ENCODE measurements around the gene ZC3H10. TPM values are rescaled to one million over a fixed set of nuclear protein-coding genes. Genes with fewer than 3 reads are reported as not detected.

ZC3H10 gene
- total and polyA plus RNA-seq, 2 of the 8 experiments (the other 6 are each of a cell fraction or from before 2014, with no cell fraction given): 4.0 to 11.2 TPM

DNA sequence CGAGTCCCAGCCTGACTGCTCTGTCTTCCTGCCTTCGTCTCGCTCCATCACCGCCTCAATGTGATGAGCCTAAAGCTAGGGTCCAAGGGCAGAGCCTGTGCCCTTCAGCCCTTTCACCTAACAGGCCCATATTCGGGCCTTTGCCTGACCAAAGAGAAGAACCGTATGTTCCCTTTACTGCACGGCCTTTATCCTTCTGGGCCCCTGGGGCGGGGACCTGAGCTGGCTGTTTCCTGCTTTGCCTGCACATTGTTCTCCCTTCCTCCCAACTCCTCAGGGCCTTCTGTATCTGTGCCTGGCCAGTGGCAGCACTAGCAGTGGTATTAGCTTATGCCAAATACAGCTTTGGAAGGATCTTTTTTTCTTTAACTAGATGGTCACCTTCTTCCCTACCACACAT, 25.8 kb downstream of the ZC3H10 start:
- no peaks in the 10 kb centered on the region for H3K79me1 ChIP-seq (ENCODE audit: low read depth, low read length)
- H2BK15ac ChIP-seq (ENCODE audit: low read length): no peak overlapping the region
- no peak overlapping the region for H3K14ac ChIP-seq (ENCODE audit: insufficient read length)
- no peak overlapping the region for H2AK5ac ChIP-seq (ENCODE audit: low read depth, low read length)
- H3K4me1 ChIP-seq (replicated peaks in 1 of 4; ENCODE audit: control insufficient read depth in 3 of 4, insufficient read depth in 4 of 4, low read length in 3 of 4): no peaks in the 10 kb centered on the region
- no peak overlapping the region for H4K5ac ChIP-seq (ENCODE audit: insufficient read length, low read depth, low read length)
- FAIRE-seq (no peak), DNase-seq (ENCODE audit: low read depth in 1 of 2, low spot score in 2 of 2) (no peak)
- H3K4me2 ChIP-seq (ENCODE audit: insufficient read depth in 1 of 2, low read depth in 2 of 2, low read length in 2 of 2): no peak overlapping the region
- peaks cover 18 to 52% (median 41%) of the 10 kb centered on the region in 4 experiments; a peak in 7 of 8 replicates for H3K36me3 ChIP-seq (ENCODE audit: control insufficient read depth in 2 of 4, insufficient read depth in 4 of 4, low read length in 3 of 4)
- no peaks in the 10 kb centered on the region for H3K79me2 ChIP-seq (ENCODE audit: control insufficient read depth in 1 of 2, insufficient read depth in 2 of 2, low read length in 2 of 2)
- H2BK120ac ChIP-seq (replicated peaks; ENCODE audit: low read depth, low read length): no peak overlapping the region
- CTCF ChIA-PET (ENCODE audit: partially characterized antibody): interaction anchor here (0.5 to 3.5 kb wide), 11 partner anchors 13 to 115 kb away, joined by 3 to 19 read pairs (median 4); partner anchors contain the start of genes ANKRD52 and ZC3H10
- POLR2A ChIA-PET (ENCODE audit: partially characterized antibody): interaction anchor here (1.1 to 2.1 kb wide), 6 partner anchors 8 to 123 kb away, joined by 3 to 11 read pairs (median 4); partner anchors contain the start of genes MYL6B and RNF41
- no peak overlapping the region for H3K4ac ChIP-seq (replicated peaks; ENCODE audit: insufficient read length, low read depth, low read length)
- no peak overlapping the region; the same call in 1 of the 2 replicates for H2BK5ac ChIP-seq (ENCODE audit: low read depth, low read length)
- no peak overlapping the region for H3K18ac ChIP-seq (ENCODE audit: extremely low read depth, low read length)
- no peaks in the 10 kb centered on the region for H3K27me3 ChIP-seq (replicated peaks in 1 of 4; ENCODE audit: control insufficient read depth in 3 of 4, extremely low read depth in 1 of 4, insufficient read depth in 3 of 4, low read length in 3 of 4)
- H4K20me1 ChIP-seq (replicated peaks in 1 of 2; ENCODE audit: control insufficient read depth in 1 of 2, insufficient read depth in 2 of 2, low read length in 2 of 2): no peaks in the 10 kb centered on the region
- H3K56ac ChIP-seq (replicated peaks; ENCODE audit: insufficient read length, low read depth, low read length): no peak overlapping the region
- H4K91ac ChIP-seq (replicated peaks; ENCODE audit: insufficient read length, low read length): no peak overlapping the region
- no peak overlapping the region for H3K27ac ChIP-seq (ENCODE audit: low read depth, low read length)
- no peak for TF ChIP-seq TAF1 (IDR thresholded peaks at IDR 0.05; ENCODE audit: low read depth, low read length)
- no peak for TF ChIP-seq POU5F1 (IDR thresholded peaks at IDR 0.05; ENCODE audit: low read depth, low read length)
- TF ChIP-seq, protein P1, sequence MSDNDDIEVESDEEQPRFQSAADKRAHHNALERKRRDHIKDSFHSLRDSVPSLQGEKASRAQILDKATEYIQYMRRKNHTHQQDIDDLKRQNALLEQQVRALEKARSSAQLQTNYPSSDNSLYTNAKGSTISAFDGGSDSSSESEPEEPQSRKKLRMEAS (IDR thresholded peaks at IDR 0.05): no peak
- TF ChIP-seq TBP (IDR thresholded peaks at IDR 0.05; ENCODE audit: low read depth, low read length): no peak
- TF ChIP-seq EGR1 (IDR thresholded peaks at IDR 0.05; ENCODE audit: borderline replicate concordance, low read depth, low read length): no peak
- TF ChIP-seq KDM4A (IDR thresholded peaks at IDR 0.05; ENCODE audit: low read depth, low read length, severe bottlenecking): no peak
- no peak for TF ChIP-seq CREB1 (IDR thresholded peaks at IDR 0.05)
- TF ChIP-seq TAF7 (optimal IDR thresholded peaks at IDR 0.05; ENCODE audit: borderline replicate concordance, low read depth, low read length): no peak
- TF ChIP-seq CBX5 (IDR thresholded peaks at IDR 0.05; ENCODE audit: low read depth, low read length): no peak
- TF ChIP-seq FOSL1 (IDR thresholded peaks at IDR 0.05; ENCODE audit: insufficient read depth, low read depth, low read length): no peak
- H2BK20ac ChIP-seq (ENCODE audit: low read length): no peak overlapping the region
- WGBS, 2 experiments (ENCODE audit: extremely low coverage in 1 of 2, insufficient coverage in 1 of 2, insufficient read length in 1 of 2, insufficient replicate concordance in 2 of 2, low coverage in 1 of 2, low lambda C conversion rate in 2 of 2, missing lambda C conversion rate in 1 of 2): 92% methylated on average over 8 of the region's 8 CpGs; no CpG with 5 or more reads in 1 of the 2 experiments
- no peaks in the 10 kb centered on the region for H3K23me2 ChIP-seq (ENCODE audit: low read depth, low read length)
- H4K8ac ChIP-seq (ENCODE audit: extremely low read depth, insufficient read depth, low read length): 0 out of 2 replicates have a peak overlapping the region, but pooled peaks have one; percentile 79
- no peak overlapping the region for H2BK12ac ChIP-seq (ENCODE audit: low read depth, low read length)
- no peak overlapping the region for H2AFZ ChIP-seq (ENCODE audit: low read length)
- no peak overlapping the region; a peak in 1 of 7 replicates for H3K9ac ChIP-seq (replicated peaks in 1 of 4; ENCODE audit: extremely low read depth in 1 of 4, low read depth in 3 of 4, low read length in 3 of 4)
- no peaks in the 10 kb centered on the region for H3K9me3 ChIP-seq (ENCODE audit: insufficient read depth in 2 of 2, low read depth in 1 of 2, low read length in 1 of 2)
- no peak overlapping the region for H3K4me3 ChIP-seq (ENCODE audit: extremely low read depth in 1 of 4, insufficient read depth in 2 of 4, low read depth in 3 of 4, low read length in 4 of 4)
- no peak overlapping the region for H3K23ac ChIP-seq (ENCODE audit: insufficient read length)

All from H1 (cell line).